ENCODE results near the gene DAP.

Gene DAP

GRCh38 chr5:10743526-10743925 is 17.5 kb downstream of the DAP start:
- DNase-seq (ENCODE audit: low read depth) = no peak
- H3K4me3 ChIP-seq (ENCODE audit: low read depth, low read length) = no peak overlapping the region
- no peak for TF ChIP-seq CTCF (IDR thresholded peaks at IDR 0.05; ENCODE audit: low read depth, low read length, missing control alignments)

- peak; percentile 16 for TF ChIP-seq CTCF (IDR thresholded peaks at IDR 0.05; ENCODE audit: low read depth, low read length, missing control alignments)
- DNase-seq (ENCODE audit: low read depth) = no peak
- no peak overlapping the region for H3K4me3 ChIP-seq (ENCODE audit: low read depth, low read length)
These were observed 19.4 kb downstream of the DAP start for GRCh38 chr5:10741661-10742060.

GRCh38 chr5:10740384-10740783 is 20.6 kb downstream of the DAP start:
- no peak overlapping the region for H3K4me3 ChIP-seq (ENCODE audit: low read depth, low read length)
- no peak for DNase-seq (ENCODE audit: low read depth)
- TF ChIP-seq CTCF (IDR thresholded peaks at IDR 0.05; ENCODE audit: low read depth, low read length, missing control alignments) = no peak

- H3K4me3 ChIP-seq (ENCODE audit: low read depth, low read length) = no peak overlapping the region
- TF ChIP-seq CTCF (IDR thresholded peaks at IDR 0.05; ENCODE audit: low read depth, low read length, missing control alignments) = no peak
- DNase-seq (ENCODE audit: low read depth) = no peak
These were observed 23.2 kb downstream of the DAP start for GRCh38 chr5:10737880-10738279.

- TF ChIP-seq CTCF (IDR thresholded peaks at IDR 0.05; ENCODE audit: low read depth, low read length, missing control alignments) = no peak
- no peak for DNase-seq (ENCODE audit: low read depth)
- H3K4me3 ChIP-seq (ENCODE audit: low read depth, low read length) = no peak overlapping the region
These were observed 24.2 kb downstream of the DAP start for GRCh38 chr5:10736808-10737207.

GRCh38 chr5:10736354-10736753 is 24.7 kb downstream of the DAP start:
- DNase-seq (ENCODE audit: low read depth) = no peak
- H3K4me3 ChIP-seq (ENCODE audit: low read depth, low read length) = no peak overlapping the region
- TF ChIP-seq CTCF (IDR thresholded peaks at IDR 0.05; ENCODE audit: low read depth, low read length, missing control alignments) = no peak

- H3K4me3 ChIP-seq (ENCODE audit: low read depth, low read length) = no peak overlapping the region
- no peak for TF ChIP-seq CTCF (IDR thresholded peaks at IDR 0.05; ENCODE audit: low read depth, low read length, missing control alignments)
- DNase-seq (ENCODE audit: low read depth) = no peak
These were observed 25.3 kb downstream of the DAP start for GRCh38 chr5:10735569-10736276.
